OCI-LY7 (cell line): ENCODE measurements around the gene CYB5R3. TPM values are rescaled to one million over a fixed set of nuclear protein-coding genes. Genes with fewer than 3 reads are reported as not detected.
"Not testable (repeated sequence)": the region's sequence is repeated elsewhere in the genome, so short reads cannot be mapped to it uniquely, and the experiment has no call there.

ENCODE experiments used
- BruUV-seq: library from RNA; stranded (reverse); fragments of 400-500 nt; replicated peaks from 2 replicates; lab custom pipeline; 2021; lab: Mats Ljungman, UMichigan
- CTCF ChIA-PET: fragments of 300-600 bp; sonication (Branson Sonifier 250); formaldehyde crosslinking; loops from one replicate; lab custom pipeline; 2022; ENCODE audit warnings: antibody characterized with exemption; ENCODE audit not compliant: unreplicated experiment; lab: Charles Lee
- POLR2A ChIA-PET: fragments of 300-600 bp; sonication (Branson Sonifier 250); formaldehyde crosslinking; loops from one replicate; lab custom pipeline; 2022; ENCODE audit warnings: antibody characterized with exemption; lab: Charles Lee
- DNase-seq: peaks from one replicate; pipeline ENCODE4 v3.0.0-alpha.2; 2015; ENCODE audit warnings: low spot score
- H2AFZ ChIP-seq: fragments of 200-600 bp; sonication (generic), shearing (Covaris generic); 2 replicates; pipeline ENCODE4 v1.6.1; 2014; ENCODE audit warnings: mild to moderate bottlenecking, antibody characterized with exemption, low read length, moderate library complexity
- H3K27ac ChIP-seq: fragments of 200-600 bp; sonication (generic); 2 replicates; pipeline ENCODE4 v1.5.1; 2014; ENCODE audit warnings: mixed run types, low read depth, mild to moderate bottlenecking, moderate library complexity, low read length, inconsistent platforms; ENCODE audit not compliant: poor library complexity, severe bottlenecking
- H3K36me3 ChIP-seq: fragments of 200-600 bp; sonication (generic); 2 replicates; pipeline ENCODE4 v1.6.1; 2014; ENCODE audit warnings: mild to moderate bottlenecking, antibody characterized with exemption, low read length, moderate library complexity, mixed read lengths; ENCODE audit not compliant: insufficient read depth
- H3K4me1 ChIP-seq: fragments of 200-600 bp; sonication (generic); 2 replicates; pipeline ENCODE4 v1.5.1; 2014; ENCODE audit warnings: mild to moderate bottlenecking, low read length; ENCODE audit not compliant: insufficient read depth, poor library complexity, severe bottlenecking
- H3K4me2 ChIP-seq: fragments of 200-600 bp; sonication (generic); 2 replicates; pipeline ENCODE4 v1.6.1; 2014; ENCODE audit warnings: mild to moderate bottlenecking, low read length
- H3K4me3 ChIP-seq: fragments of 200-600 bp; sonication (generic); 2 replicates; pipeline ENCODE4 v1.5.1; 2014; ENCODE audit warnings: mild to moderate bottlenecking, low read depth, low read length; ENCODE audit not compliant: poor library complexity, severe bottlenecking
- H3K79me2 ChIP-seq: fragments of 200-600 bp; sonication (generic); 2 replicates; pipeline ENCODE4 v1.6.1; 2016; ENCODE audit warnings: low read depth, mild to moderate bottlenecking, low read length, moderate library complexity, mixed read lengths; ENCODE audit not compliant: insufficient read depth
- H3K9me2 ChIP-seq: fragments of 200-600 bp; sonication (generic); 2 replicates; pipeline ENCODE4 v1.6.1; 2016; ENCODE audit warnings: mild to moderate bottlenecking, low read length, mixed read lengths; ENCODE audit not compliant: insufficient read depth
- H3K9me3 ChIP-seq: fragments of 200-600 bp; sonication (generic); 2 replicates; pipeline ENCODE4 v1.6.1; 2014; ENCODE audit warnings: mild to moderate bottlenecking, mixed run types, low read length, mixed read lengths
- H4K20me1 ChIP-seq: fragments of 200-600 bp; sonication (generic); 2 replicates; pipeline ENCODE4 v1.6.1; 2014; ENCODE audit warnings: mild to moderate bottlenecking, antibody characterized with exemption, low read length, moderate library complexity, mixed read lengths; ENCODE audit not compliant: insufficient read depth
- EZH2phosphoT487 ChIP-seq: fragments of 200-600 bp; sonication (generic); IDR thresholded peaks from 2 replicates; pipeline ENCODE4 v1.6.1; 2018; ENCODE audit warnings: low read depth, borderline replicate concordance, mild to moderate bottlenecking, mixed run types, antibody characterized with exemption, low read length, moderate library complexity, mixed read lengths
- intact Hi-C: fragments of 100-400 bp; cut with micrococcal nuclease; formaldehyde crosslinking; loops from one replicate; pipeline ENCODE4 v1.10.0; 2022; ENCODE audit not compliant: unreplicated experiment
- total RNA-seq, 2 experiments: library from RNA; depleted of rRNA in 1 of 2; stranded (reverse); fragments of >200 nt in 1 of 2; shearing (Covaris generic) in 1 of 2; gene quantifications; 2 replicates each; pipeline ENCODE4 v1.2.3, GENCODE V29; 2014 to 2022
- TF ChIP-seq, protein P1 (sequence below): fragments of 200-600 bp; sonication (generic); conservative IDR thresholded peaks from 2 replicates; pipeline ENCODE4 v1.5.1; 2014; ENCODE audit warnings: mild to moderate bottlenecking, antibody characterized with exemption, low read length, moderate library complexity, mixed read lengths

The CYB5R3 gene
- total RNA-seq, 2 experiments from 2014 or later: 38.0 to 68.9 TPM

DNA sequence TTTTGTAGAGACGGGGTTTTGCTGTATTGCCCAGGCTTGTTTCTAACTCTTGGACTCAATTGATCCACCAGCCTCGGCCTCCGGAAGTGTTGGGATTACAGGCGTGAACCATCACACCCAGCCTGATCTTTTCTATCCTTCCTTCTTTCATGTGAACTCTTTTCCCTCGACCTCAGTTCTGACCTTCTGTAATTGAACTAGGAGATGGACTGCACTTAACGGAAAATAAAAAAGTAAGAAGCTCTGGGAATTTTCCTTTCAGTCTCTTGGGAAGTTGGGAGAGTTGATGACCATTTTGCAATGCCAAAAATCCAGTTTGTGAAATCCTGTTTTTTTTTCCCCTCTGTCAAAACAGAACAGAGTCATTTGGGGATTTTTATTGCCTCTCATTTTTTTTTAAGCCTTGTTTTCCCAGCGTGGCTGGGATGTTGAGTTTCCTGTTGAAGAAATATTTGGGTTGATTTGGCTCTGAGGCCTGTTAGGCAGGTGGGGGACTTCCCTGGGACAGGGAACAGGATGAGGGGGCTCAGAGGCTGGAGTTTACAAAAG, 26.9 kb upstream of the CYB5R3 start:
- Histone ChIP-seq H3K36me3 (no peaks in the 10 kb centered on the region; the same call in 1 of the 2 replicates), H4K20me1 (no peaks in the 10 kb centered on the region), H3K79me2 (no peaks in the 10 kb centered on the region), H3K27ac (no peak overlapping the region), H3K9me2 (no peaks in the 10 kb centered on the region), H2AFZ (no peak overlapping the region), H3K4me2 (no peak overlapping the region), H3K4me1 (peaks cover 18% of the 10 kb centered on the region), H3K9me3 (peaks cover 19% of the 10 kb centered on the region; the same call in 1 of the 2 replicates), H3K4me3 (no peak overlapping the region)
- TF ChIP-seq EZH2phosphoT487: no peak
- TF ChIP-seq, protein P1, sequence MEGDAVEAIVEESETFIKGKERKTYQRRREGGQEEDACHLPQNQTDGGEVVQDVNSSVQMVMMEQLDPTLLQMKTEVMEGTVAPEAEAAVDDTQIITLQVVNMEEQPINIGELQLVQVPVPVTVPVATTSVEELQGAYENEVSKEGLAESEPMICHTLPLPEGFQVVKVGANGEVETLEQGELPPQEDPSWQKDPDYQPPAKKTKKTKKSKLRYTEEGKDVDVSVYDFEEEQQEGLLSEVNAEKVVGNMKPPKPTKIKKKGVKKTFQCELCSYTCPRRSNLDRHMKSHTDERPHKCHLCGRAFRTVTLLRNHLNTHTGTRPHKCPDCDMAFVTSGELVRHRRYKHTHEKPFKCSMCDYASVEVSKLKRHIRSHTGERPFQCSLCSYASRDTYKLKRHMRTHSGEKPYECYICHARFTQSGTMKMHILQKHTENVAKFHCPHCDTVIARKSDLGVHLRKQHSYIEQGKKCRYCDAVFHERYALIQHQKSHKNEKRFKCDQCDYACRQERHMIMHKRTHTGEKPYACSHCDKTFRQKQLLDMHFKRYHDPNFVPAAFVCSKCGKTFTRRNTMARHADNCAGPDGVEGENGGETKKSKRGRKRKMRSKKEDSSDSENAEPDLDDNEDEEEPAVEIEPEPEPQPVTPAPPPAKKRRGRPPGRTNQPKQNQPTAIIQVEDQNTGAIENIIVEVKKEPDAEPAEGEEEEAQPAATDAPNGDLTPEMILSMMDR: no peak
- BruUV-seq: no TSS peak
- POLR2A ChIA-PET: no interaction called here
- intact Hi-C loops: no loop called here
- CTCF ChIA-PET: no interaction called here
- DNase-seq: no peak

DNA sequence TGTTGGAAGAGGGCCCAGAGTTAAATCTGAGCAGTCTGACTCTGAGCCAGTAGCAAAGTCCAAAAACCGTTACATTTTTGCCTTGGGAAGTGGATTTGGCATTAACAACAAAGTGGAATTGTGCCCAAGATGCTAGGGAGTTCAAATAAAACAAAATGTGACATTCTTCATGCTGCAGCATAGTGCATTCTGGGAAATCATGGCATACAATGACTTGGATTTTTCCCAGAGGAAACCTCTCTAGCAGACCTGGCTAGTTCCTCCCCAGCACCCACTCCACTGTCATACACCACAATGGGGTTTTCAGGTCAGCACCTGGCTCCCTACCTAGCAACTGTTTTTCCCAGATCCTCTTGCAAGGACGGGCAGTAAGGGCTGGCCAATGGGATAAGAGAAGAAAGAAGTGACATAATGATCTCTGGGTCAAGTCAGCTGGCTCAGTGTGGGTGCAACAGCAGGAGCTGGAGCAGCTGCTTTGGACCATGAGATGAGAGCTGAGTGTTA, 24.8 kb upstream of the CYB5R3 start:
- CTCF ChIA-PET: no interaction called here
- POLR2A ChIA-PET: no interaction called here
- no TSS peak for BruUV-seq
- Histone ChIP-seq H2AFZ (no peak overlapping the region), H3K4me1 (peaks cover 22% of the 10 kb centered on the region), H3K27ac (no peak overlapping the region), H4K20me1 (no peaks in the 10 kb centered on the region), H3K36me3 (no peaks in the 10 kb centered on the region; the same call in 1 of the 2 replicates), H3K9me3 (peaks cover 27% of the 10 kb centered on the region; the same call in 1 of the 2 replicates), H3K9me2 (no peaks in the 10 kb centered on the region), H3K79me2 (no peaks in the 10 kb centered on the region), H3K4me2 (no peak overlapping the region), H3K4me3 (no peak overlapping the region)
- DNase-seq: no peak
- TF ChIP-seq EZH2phosphoT487: no peak
- TF ChIP-seq, protein P1: no peak
- intact Hi-C loops: no loop called here

DNA sequence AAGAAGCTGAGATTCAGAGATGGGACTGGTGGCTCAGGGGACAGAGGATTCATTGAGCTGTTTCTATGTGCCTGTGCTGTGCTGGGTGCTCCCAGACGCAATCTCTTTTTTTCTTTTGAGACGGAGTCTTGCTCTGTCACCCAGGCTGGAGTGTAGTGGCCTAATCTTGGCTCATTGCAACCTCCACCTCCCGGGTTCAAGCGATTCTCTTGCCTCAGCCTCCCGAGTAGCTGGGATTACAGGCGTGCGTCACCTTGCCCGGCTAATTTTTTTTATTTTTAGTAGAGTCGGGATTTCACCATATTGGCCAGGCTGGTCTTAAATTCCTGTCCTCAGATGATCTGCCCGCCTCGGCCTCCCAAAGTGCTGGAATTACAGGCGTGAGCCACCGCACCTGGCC, 23.9 kb upstream of the CYB5R3 start:
- H3K4me3 ChIP-seq, H2AFZ ChIP-seq, H4K20me1 ChIP-seq, BruUV-seq, DNase-seq, H3K27ac ChIP-seq, H3K79me2 ChIP-seq, CTCF ChIA-PET, H3K9me2 ChIP-seq, POLR2A ChIA-PET, intact Hi-C loops, H3K4me2 ChIP-seq, H3K36me3 ChIP-seq: not testable (repeated sequence)
- Histone ChIP-seq H3K4me1 (peaks cover 25% of the 10 kb centered on the region), H3K9me3 (peaks cover 18% of the 10 kb centered on the region; the same call in 1 of the 2 replicates)
